Thyroid gland (tissue), 4 donors: ENCODE data around the gene LIF. TPM values are rescaled to one million over a fixed set of nuclear protein-coding genes. Genes with fewer than 3 reads are reported as not detected.

ENCODE experiments used
- DNase-seq, 2 donors: peaks; one replicate each; pipeline ENCODE4 v3.0.0-alpha.2; 2019
- H3K27ac ChIP-seq, 3 donors: fragments of 200-600 bp; sonication (generic); 1 replicate in 2 of 3; 2 replicates in 1 of 3; pipeline ENCODE4 v1.5.1; 2016 to 2019; ENCODE audit warnings: mild to moderate bottlenecking in 1 of 3, moderate library complexity in 1 of 3
- H3K27me3 ChIP-seq: fragments of 200-600 bp; sonication (generic); one replicate; pipeline ENCODE4 v1.5.1; 2019
- H3K36me3 ChIP-seq, 2 donors: fragments of 200-600 bp; sonication (generic); one replicate each; pipeline ENCODE4 v1.5.1; 2016 to 2019
- H3K4me1 ChIP-seq, 2 donors: fragments of 200-600 bp; sonication (generic); one replicate each; pipeline ENCODE4 v1.5.1; 2017 to 2019
- H3K4me3 ChIP-seq, 3 donors: fragments of 200-600 bp; sonication (generic); replicated peaks in 1 of 3; 1 replicate in 2 of 3; 2 replicates in 1 of 3; pipeline ENCODE4 v1.5.1; 2016; ENCODE audit warnings: mild to moderate bottlenecking in 1 of 3
- H3K9me3 ChIP-seq: fragments of 200-600 bp; sonication (generic); one replicate; pipeline ENCODE4 v1.5.1; 2017
- POLR2A ChIP-seq, 2 donors: fragments of 450-650 bp; IDR thresholded peaks; one replicate each; pipeline ENCODE4 v1.6.1; 2017; ENCODE audit warnings: antibody characterized with exemption in 2 of 2, mild to moderate bottlenecking in 2 of 2, moderate library complexity in 1 of 2
- WGBS, 2 donors: methylation state at CpG; one replicate each; pipeline ENCODE4 v1.1.5; 2017; 5-methylcytosine and 5-hydroxymethylcytosine counted together
- intact Hi-C: fragments of 100-400 bp; cut with DNase I; formaldehyde crosslinking; loops from one replicate; pipeline ENCODE4 v1.15.1; 2023
- total RNA-seq, 4 donors: library from RNA; depleted of rRNA; stranded (reverse); fragments of >200 nt; gene quantifications; one replicate each; pipeline ENCODE4 v1.2.3, GENCODE V29; 2016
- TF ChIP-seq, protein P1 (sequence below), 6 experiments: fragments of 200-600 bp in 3 of 6; fragments of 450-650 bp in 3 of 6; sonication (generic) in 3 of 6; IDR thresholded peaks; one replicate each; pipeline ENCODE4 v1.5.1; 2016 to 2019; ENCODE audit warnings: antibody characterized with exemption in 6 of 6, mild to moderate bottlenecking in 2 of 6, inconsistent platforms in 1 of 6, moderate library complexity in 1 of 6

Gene LIF
- total RNA-seq, 4 donors from 2014 or later = 0.89 to 2.6 (median 2.2) TPM

- H3K4me1 ChIP-seq = no peaks in the 10 kb centered on the region
- H3K27me3 ChIP-seq = no peaks in the 10 kb centered on the region
- intact Hi-C loops = no loop called here
- DNase-seq = no peak
- TF ChIP-seq, protein P1, sequence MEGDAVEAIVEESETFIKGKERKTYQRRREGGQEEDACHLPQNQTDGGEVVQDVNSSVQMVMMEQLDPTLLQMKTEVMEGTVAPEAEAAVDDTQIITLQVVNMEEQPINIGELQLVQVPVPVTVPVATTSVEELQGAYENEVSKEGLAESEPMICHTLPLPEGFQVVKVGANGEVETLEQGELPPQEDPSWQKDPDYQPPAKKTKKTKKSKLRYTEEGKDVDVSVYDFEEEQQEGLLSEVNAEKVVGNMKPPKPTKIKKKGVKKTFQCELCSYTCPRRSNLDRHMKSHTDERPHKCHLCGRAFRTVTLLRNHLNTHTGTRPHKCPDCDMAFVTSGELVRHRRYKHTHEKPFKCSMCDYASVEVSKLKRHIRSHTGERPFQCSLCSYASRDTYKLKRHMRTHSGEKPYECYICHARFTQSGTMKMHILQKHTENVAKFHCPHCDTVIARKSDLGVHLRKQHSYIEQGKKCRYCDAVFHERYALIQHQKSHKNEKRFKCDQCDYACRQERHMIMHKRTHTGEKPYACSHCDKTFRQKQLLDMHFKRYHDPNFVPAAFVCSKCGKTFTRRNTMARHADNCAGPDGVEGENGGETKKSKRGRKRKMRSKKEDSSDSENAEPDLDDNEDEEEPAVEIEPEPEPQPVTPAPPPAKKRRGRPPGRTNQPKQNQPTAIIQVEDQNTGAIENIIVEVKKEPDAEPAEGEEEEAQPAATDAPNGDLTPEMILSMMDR (IDR thresholded peaks at IDR 0.05) = no peak
- TF ChIP-seq POLR2A (IDR thresholded peaks at IDR 0.05) = no peak
- no peak overlapping the region for H3K4me3 ChIP-seq
- no peaks in the 10 kb centered on the region for H3K36me3 ChIP-seq
- no peaks in the 10 kb centered on the region for H3K9me3 ChIP-seq
- 90 to 92% methylated on average over 7 of the region's 7 CpGs for WGBS, 2 donors
- no peak overlapping the region for H3K27ac ChIP-seq
Observed at GRCh38 chr22:30225220-30225927, 21.2 kb downstream of the LIF start.

GRCh38 chr22:30224161-30224857 is 22.2 kb downstream of the LIF start:
- Histone ChIP-seq H3K9me3 (no peaks in the 10 kb centered on the region), H3K4me3 (no peak overlapping the region), H3K27me3 (no peaks in the 10 kb centered on the region), H3K4me1 (no peaks in the 10 kb centered on the region), H3K36me3 (no peaks in the 10 kb centered on the region), H3K27ac (no peak overlapping the region)
- TF ChIP-seq, protein P1 (IDR thresholded peaks at IDR 0.05) = no peak
- no peak for TF ChIP-seq POLR2A (IDR thresholded peaks at IDR 0.05)
- no peak for DNase-seq
- intact Hi-C loops = no loop called here
- WGBS, 2 donors = 63 to 71% methylated on average over 11 of the region's 11 CpGs

GRCh38 chr22:30223303-30223702 is 23.3 kb downstream of the LIF start:
- Histone ChIP-seq H3K27me3 (no peaks in the 10 kb centered on the region), H3K4me3 (no peak overlapping the region), H3K9me3 (no peaks in the 10 kb centered on the region), H3K27ac (no peak overlapping the region), H3K36me3 (no peaks in the 10 kb centered on the region), H3K4me1 (no peaks in the 10 kb centered on the region)
- intact Hi-C loops = no loop called here
- DNase-seq = no peak
- TF ChIP-seq, protein P1 (IDR thresholded peaks at IDR 0.05) = no peak
- TF ChIP-seq POLR2A (IDR thresholded peaks at IDR 0.05) = no peak
- 55 to 69% methylated on average over 9 to 14 of the region's 15 CpGs for WGBS, 2 donors

DNA sequence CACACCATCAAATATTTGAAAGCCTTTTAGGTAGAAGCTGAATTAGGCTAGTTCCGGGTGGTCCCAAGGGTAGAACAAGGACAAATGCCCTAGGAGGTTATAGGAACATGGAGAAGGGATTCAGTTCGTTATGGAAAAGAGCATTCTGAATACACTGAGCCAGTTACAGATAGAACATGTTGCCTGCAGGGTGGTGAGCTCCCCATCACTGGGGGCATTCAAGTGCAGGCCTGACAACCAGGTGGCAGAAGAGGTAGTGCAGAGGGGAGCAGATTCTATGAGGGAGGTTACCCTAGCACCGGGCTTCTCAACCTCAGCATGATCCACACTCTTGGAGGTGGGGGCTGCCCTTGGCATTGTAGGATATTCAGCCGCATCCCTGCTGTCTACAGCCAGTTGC is 24.2 kb downstream of the LIF start:
- no peak for DNase-seq
- Histone ChIP-seq H3K27me3 (no peaks in the 10 kb centered on the region), H3K27ac (no peak overlapping the region), H3K9me3 (no peaks in the 10 kb centered on the region), H3K4me3 (no peak overlapping the region), H3K4me1 (peaks cover 0 to 4% of the 10 kb centered on the region in 2 donors), H3K36me3 (no peaks in the 10 kb centered on the region)
- TF ChIP-seq POLR2A (IDR thresholded peaks at IDR 0.05) = no peak
- TF ChIP-seq, protein P1 (IDR thresholded peaks at IDR 0.05) = no peak
- intact Hi-C loops = no loop called here
- WGBS, 2 donors = 85 to 88% methylated on average over 3 of the region's 4 CpGs
